Stimulated activated CD8-positive, alpha-beta memory T cell treated with anti-CD3 and anti-CD28 coated beads, Interleukin-4, amount 100 ng/mL, for 4 hours (primary cell): Measurements from ENCODE around the gene DNAJB13.
A peak's percentile ranks its signal among the peaks of the same experiment; 100 is the strongest.

ENCODE experiments used
- DNase-seq, 2 donors: peaks; one replicate each; pipeline ENCODE4 v3.0.0-alpha.2; 2020; ENCODE audit warnings: low read depth in 2 of 2, low spot score in 1 of 2

The DNAJB13 gene

GRCh38 chr11:73998846-73999575 lies 48.2 kb downstream of the DNAJB13 start:
- DNase-seq: no peak

GRCh38 chr11:73999581-74000306 lies 48.9 kb downstream of the DNAJB13 start:
- no peak for DNase-seq

DNA sequence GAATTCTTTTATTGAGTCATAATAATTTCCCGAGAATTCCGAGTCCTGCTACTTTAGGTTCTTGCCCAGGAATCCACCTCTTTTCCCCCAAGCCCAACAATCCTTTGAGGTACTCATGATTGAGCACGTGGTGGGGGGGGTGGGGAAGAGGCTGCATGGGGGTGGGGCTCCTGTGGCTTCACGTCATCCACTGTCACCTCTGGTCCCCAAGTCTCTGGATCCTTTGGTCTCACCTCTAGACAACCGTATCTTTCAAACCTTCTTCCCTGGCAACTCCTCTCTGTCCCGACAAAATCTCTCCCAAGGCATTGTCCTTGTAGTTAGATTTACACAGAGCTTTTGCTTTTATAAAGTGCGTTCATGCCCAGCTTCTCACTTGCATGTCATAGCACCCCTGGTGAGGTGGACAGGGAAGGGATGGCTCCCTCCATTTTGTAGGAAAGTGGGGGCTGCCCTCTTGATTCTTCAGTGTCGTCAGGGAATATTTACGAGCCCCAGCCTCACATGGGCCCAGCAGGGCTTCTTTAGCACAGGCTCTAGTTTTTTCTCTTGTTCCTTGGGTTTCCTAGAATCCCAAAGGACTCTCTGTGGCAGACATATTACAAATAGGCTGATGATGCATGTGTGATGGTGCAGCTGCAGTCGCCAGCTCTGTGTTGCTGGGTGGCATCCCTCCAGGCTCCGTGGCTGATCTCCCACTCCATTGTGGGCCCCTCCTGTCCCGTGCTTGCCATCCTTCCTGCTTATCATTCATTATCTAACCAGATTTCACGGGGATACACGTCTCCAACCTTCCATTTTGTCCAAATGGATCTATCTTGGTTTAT lies 49.7 kb downstream of the DNAJB13 start:
- no peak for DNase-seq

DNA sequence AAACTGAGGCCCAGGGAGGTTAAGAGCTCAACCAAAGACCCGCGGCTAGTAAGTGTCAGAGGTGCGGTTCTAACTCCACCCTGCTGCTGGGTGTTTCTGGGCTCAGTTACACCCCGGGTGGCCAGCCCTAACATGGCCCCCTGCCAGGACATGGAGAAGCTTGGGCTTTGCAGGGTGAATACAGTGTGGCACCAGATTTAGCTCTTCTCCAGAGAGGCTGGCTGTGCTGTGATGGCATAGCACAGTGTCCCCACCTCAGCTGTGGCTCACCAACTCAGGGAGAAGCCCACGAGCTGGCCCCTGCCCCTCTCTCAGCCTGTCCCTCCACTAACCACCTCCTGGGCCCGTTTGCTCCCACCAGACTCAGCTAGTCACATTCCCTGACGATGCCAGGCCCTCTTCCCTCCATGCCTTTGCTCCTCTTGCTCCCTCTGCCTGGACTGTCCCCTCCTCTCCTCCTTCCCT lies 51.0 kb downstream of the DNAJB13 start:
- DNase-seq: no peak

- no peak for DNase-seq
Observed at GRCh38 chr11:74002832-74003231, 52.0 kb downstream of the DNAJB13 start.

GRCh38 chr11:74004046-74004695 lies 53.3 kb downstream of the DNAJB13 start:
- DNase-seq: no peak

GRCh38 chr11:74004759-74005615 lies 54.2 kb downstream of the DNAJB13 start:
- peak; percentile 53 to 65 for DNase-seq

DNA sequence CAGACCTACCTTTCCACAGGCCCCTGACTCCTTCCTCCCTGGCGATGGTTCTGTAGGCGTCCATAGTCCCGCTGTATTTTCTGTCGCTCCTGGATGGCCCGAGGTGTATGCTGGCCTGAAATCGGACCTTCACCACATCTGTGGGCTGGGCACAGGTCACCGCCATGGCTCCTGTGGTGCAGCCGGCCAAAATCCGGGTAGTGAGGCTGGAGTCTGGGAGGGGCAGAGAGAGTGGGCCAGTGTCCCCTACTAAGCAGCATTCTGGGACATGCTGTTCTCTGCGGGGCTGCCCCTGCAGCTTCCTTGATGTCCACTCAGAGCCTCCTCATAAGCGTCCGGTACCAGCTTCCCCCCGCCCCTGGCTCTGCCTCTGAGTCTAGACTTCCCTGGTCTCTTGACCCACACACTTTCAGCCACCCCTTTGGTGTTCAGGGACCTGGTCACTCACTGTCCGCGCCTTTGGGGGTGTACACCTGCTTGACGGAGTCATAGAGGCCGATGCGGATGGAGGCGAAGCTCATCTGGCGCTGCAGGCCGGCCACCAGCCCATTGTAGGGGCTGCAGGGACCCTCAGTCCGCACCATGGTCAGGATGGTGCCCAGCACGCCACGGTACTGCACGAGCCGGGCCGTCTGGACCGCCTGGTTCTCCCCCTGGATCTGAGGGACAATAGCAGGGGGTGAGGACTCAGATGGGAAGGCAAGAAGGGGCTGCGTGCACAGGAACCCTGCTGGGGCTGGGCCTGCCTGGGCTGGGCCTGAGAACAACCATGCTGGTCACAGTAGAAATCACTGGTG lies 55.1 kb downstream of the DNAJB13 start:
- DNase-seq: no peak

DNA sequence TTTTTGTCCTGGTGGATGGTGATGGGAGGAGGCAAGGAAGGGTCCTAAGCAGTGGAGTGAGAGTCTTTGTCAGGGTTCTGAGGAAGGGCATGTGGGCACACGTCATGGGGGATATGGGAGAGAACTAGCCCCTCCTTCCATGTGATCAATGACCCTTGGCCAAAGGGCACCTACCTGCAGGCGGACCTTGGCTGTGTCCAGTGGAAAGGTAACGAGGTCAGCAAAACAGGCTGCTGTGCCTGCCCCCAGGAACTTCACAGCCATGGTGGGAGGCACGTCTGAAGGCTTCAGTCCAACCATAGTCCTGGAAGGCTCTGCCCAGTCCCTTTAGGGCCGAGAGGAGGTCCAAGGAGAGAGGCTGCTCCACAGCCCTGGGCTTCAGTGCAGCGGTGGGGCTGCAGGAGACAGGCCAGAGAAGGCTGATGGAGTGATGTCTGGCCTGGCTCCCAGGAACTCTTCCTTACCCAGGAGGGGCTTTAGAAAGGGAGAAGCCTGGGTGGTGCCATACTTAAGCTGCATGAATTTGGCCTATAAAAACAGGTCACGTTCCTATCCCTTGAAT lies 56.0 kb downstream of the DNAJB13 start:
- DNase-seq: no peak

DNA sequence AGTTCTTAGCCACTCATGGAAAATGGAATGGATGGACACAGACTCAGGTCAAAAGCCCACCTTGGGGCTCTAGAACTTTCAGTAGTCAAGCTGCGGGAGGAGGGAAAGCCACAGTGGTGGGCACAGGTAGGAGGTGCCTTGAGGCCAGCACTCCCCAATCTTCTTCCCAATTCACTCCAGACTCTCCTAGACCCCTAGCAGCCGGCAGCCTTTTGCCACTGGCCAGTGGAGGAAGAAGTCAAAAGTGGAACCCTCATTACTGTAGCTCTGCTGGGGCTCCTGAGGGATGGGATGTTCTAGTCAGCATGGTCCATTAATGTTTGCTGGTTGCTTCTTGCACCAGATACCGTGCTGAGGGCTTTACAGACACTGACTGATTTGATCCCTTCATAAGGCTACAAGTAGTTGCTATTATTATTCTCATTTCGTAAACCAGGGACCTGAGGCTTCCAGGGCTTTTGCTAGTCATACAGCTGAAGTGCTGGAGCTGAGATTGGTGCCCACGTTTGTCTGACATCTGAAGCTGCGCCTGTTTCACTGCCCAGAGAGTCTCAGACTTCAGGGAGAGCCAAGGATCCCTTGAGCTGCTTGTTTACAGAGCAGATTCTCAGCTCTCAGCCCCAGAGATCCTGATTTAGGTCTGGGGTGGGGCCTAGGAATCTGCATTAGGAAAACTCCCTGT lies 57.0 kb downstream of the DNAJB13 start:
- no peak for DNase-seq

DNA sequence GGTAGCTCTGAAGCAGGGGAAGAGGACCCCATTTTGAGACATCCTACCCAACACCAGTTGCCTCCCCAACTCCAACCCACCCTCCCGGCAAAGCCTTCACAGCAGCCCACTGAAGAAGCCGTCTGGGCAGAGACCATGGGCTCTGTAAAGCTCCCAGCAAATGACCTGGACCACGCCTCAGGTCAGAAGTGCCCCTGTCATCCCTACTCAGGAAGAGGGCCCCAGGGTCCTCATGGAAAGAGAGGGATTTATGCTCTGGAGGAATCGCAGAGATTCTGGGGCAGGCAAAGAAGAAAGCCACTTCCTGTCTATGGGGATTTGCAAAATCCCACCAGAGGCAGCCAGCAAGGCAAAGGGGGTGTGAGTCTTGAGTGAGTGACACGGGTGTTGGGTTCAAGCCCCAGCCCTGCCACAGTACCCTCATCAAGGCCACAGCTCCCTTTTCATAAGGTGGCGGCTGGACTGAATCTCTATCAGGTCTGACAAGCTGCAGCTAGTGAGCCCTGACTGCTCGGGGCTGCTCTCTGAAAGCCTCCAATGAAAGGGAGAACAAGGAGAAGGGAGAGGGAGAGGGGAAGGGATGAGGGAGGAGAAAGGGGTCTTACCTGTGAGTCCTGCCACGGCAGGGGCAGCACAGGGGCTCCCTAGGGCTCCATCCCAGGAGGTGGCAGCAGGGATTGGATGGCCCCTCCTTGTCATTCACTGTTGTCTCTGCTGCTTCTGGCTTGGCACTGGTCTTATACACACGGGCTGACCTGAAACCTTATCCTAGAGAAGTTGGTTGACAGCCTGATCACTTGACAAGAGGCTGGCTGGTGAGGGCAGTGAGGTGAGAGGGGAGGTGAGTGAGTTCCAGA lies 57.8 kb downstream of the DNAJB13 start, which contains the start of gene UCP3:
TSS of gene UCP3 (minus strand) at position 713 of the 857 bp plus-strand sequence. CDS start 2,043 bp downstream, outside the sequence.
- DNase-seq: no peak

- DNase-seq: no peak
Observed at GRCh38 chr11:74009230-74009547, 58.4 kb downstream of the DNAJB13 start.

DNA sequence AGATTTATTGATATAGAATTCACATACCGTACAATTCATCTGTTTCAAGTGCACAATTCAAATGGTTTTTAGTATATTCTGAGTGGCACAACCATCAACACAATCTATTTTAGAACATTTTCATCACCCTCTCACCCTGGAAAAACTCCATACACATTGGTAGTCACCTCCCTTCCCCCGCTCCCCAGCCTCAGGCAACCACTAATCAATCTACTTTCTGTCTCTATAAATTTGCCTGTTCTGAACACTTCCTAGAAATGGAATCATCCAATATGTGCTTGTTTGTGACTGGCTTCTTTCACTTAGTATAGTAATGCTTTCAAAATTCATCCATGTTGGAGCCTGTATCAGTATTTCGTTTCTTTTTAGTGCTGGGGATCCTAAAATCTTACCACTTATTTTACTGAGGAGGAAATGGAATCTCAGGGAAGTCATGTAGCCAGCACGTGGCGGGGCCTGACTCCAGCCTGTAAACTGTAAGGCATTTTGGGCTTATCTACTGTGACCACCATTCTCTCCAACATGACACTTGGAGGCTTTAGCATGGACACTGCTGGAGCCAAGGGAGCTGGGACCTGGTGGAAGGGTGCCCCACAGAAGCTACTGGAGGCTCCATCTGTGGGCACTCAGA lies 59.0 kb downstream of the DNAJB13 start:
- no peak for DNase-seq

DNA sequence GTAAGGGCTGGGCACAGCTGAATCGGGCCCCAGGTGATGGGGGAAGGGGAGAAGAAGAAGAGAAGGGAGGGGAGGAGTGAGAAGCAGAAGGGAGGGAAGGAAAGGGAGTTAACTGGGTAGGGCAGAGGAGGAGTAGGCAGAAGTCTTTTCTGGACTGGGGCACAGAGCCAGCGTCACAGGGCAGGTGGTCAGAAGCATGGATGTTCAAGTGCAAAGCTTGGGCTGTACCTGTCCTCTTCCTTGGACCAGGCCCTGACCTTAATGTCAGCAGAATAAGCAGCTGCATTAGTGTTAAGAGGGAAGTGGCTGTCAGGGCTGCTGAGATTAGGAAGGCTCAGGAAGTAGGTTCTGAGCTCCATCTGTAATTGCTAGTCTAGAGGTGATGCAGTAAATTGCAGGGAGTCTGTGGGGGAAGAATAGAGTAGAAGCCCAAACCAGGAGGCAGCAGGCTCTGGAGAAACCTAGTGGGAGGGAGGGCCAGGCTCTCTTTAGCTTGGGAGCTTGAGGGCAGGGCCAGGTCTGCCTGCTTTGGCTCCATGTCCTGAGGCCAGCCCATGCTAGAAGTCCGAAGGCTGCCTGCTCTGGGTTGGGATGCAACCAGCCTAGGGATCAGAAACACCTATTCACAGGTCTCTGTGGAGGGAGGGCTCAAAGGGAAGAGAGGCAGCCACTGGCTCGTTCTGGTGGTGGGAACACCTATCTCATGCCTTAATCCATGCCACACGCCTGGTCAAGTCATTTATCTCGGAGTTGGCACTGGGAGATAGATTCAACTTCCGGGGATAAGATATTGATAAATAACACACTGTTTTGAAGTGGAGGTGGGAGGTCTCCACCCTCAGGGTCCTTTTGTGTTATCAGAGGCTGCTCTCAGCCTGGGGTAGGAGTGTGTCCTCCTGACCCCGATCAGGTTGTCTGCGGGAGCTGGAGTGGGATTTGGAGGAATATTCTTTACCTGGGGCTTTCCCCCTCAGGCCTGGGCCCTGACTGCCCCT lies 59.8 kb downstream of the DNAJB13 start:
- DNase-seq: no peak

DNA sequence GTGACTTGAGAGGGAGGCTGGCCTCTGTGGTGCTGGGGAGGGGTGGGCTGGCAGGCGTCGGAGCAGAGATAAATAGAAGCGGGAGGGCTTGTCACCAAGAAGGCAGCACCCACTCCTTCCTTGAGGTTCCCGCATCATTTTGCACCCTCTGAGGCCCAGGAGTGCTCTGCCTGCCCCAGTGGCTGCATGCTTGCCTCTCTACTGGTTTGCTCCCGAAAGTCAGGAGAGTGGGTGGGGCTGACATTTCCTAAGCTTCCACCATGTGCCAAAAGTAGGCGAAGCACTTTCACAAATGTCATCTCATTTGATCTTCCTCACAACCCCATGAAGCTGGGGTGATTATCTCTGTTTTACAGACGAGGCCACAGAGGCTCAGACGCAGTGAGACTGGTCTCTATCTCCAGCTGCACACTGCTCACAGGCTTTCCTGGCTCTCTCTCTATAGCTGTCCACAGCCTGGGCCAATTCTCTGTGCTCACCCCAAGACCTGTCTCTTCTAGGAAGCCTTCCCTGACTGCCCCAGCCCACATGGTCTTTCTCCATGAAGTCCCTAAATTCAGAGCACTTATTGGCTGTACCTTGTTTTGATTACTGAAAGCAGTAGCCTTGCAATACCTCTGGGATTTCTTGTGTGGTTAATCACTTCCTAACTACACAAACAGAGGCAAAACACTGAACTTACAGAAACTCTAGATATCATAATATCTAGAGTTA lies 60.7 kb downstream of the DNAJB13 start:
- DNase-seq: peak in 1 of 2 donors; percentile 4
